ENCODE data around the gene PPP1R12B.

- TF ChIP-seq CTCF (IDR thresholded peaks at IDR 0.05; ENCODE audit: low read depth, low read length, poor library complexity, severe bottlenecking) (peak; percentile 55), EZH2phosphoT487 (IDR thresholded peaks at IDR 0.05; ENCODE audit: borderline replicate concordance, low read length) (no peak)
These were observed 217.5 kb downstream of the PPP1R12B start for GRCh38 chr1:202565890-202566602.
